GM12873 (cell line): Measurements from ENCODE around the gene TMEM212.

Source experiments
- TF ChIP-seq, protein P1 (sequence below): IDR thresholded peaks from 2 replicates; pipeline ENCODE4 v1.5.1; 2012; ENCODE audit warnings: low read depth, mild to moderate bottlenecking, moderate library complexity, low read length, control low read depth; ENCODE audit not compliant: insufficient read depth; ENCODE audit errors: missing control alignments

TMEM212 gene

GRCh38 chr3:171825222-171825828, 17.8 kb upstream of the TMEM212 start:
- TF ChIP-seq, protein P1, sequence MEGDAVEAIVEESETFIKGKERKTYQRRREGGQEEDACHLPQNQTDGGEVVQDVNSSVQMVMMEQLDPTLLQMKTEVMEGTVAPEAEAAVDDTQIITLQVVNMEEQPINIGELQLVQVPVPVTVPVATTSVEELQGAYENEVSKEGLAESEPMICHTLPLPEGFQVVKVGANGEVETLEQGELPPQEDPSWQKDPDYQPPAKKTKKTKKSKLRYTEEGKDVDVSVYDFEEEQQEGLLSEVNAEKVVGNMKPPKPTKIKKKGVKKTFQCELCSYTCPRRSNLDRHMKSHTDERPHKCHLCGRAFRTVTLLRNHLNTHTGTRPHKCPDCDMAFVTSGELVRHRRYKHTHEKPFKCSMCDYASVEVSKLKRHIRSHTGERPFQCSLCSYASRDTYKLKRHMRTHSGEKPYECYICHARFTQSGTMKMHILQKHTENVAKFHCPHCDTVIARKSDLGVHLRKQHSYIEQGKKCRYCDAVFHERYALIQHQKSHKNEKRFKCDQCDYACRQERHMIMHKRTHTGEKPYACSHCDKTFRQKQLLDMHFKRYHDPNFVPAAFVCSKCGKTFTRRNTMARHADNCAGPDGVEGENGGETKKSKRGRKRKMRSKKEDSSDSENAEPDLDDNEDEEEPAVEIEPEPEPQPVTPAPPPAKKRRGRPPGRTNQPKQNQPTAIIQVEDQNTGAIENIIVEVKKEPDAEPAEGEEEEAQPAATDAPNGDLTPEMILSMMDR, result no peak

- TF ChIP-seq, protein P1, result no peak
These were observed 15.8 kb upstream of the TMEM212 start for GRCh38 chr3:171827385-171827784.

DNA sequence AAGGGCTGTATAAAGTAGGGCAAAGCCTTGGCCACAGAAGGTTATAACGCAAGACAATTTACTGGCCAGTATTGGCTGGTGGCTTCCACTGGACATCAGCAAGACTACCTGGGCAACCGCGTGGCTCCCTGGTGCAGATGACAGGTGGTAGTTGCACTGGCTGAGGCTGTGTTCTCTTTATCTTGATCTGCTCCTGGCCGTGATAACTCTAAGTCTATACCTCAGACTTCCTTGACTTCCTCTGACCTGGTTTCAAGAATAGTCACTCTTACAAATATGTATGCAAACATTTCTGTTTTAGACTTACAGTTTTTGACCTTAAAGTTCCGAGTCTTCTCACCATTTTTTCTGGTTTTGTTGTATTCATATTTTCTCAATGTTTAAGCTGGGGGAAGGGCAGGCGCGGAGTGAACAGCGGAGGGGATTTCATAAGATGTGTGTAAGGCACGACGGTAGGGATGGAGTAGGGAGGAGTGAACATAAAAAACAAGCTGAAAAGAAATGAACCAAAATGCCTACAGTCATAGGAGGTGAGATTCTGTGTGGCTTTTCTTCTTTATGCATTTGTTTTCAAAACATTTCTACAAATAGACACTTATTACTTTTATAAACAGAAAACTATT, 15.2 kb upstream of the TMEM212 start:
- TF ChIP-seq, protein P1, result no peak

- TF ChIP-seq, protein P1, result no peak
These were observed 14.0 kb upstream of the TMEM212 start for GRCh38 chr3:171828902-171829770.

- TF ChIP-seq, protein P1, result peak; percentile 71
These were observed 13.2 kb upstream of the TMEM212 start for GRCh38 chr3:171829841-171830517.

GRCh38 chr3:171830518-171830875, 12.7 kb upstream of the TMEM212 start:
- TF ChIP-seq, protein P1, result no peak

DNA sequence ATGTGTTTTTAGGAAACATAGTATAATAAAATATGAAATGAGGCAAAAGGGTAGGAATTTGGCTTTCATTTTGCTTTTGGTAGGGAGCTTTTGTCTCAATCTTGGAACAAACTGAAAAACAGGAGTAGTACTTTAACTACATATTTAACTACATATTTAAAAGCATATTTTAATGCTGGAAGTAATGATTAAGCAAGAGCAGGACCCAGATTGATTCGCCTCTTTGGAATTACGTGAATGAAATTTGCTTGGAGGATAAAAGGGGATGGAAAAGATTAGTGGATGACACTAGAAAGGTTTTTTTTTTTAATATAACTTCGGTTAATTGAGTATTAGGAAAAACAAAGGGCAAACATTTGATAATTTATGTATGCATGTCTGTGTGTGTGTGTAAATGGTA, 11.2 kb upstream of the TMEM212 start:
- TF ChIP-seq, protein P1, result no peak
